ENCODE data around the gene PCDHB5.
"Not testable (repeated sequence)": the region's sequence is repeated elsewhere in the genome, so short reads cannot be mapped to it uniquely, and the experiment has no call there.

The PCDHB5 gene

GRCh38 chr5:141155540-141156374 lies 20.8 kb downstream of the PCDHB5 start:
- DNase-seq, result peak; percentile 53

GRCh38 chr5:141157356-141157755 lies 22.4 kb downstream of the PCDHB5 start:
- DNase-seq, result not testable (repeated sequence)

- not testable (repeated sequence) for DNase-seq
Measured at GRCh38 chr5:141157901-141158300, 22.9 kb downstream of the PCDHB5 start.

- no peak for DNase-seq
Measured at GRCh38 chr5:141172381-141173204, 37.6 kb downstream of the PCDHB5 start, which contains the start of gene PCDHB7. Gene PCDHB7 (plus strand): TSS chr5:141172644. CDS start chr5:141172836, 192 bp downstream.

GRCh38 chr5:141174291-141175104 lies 39.5 kb downstream of the PCDHB5 start:
- not testable (repeated sequence) for DNase-seq

- DNase-seq, result no peak
Measured at GRCh38 chr5:141175933-141176332, 40.9 kb downstream of the PCDHB5 start.

- DNase-seq, result peak; percentile 66
Measured at GRCh38 chr5:141177577-141178191, 42.7 kb downstream of the PCDHB5 start, which contains the start of gene PCDHB8. Gene PCDHB8 (plus strand): TSS chr5:141177790. CDS start chr5:141178035, 245 bp downstream.

- DNase-seq, result not testable (repeated sequence)
Measured at GRCh38 chr5:141179371-141179770, 44.4 kb downstream of the PCDHB5 start.

- not testable (repeated sequence) for DNase-seq
Measured at GRCh38 chr5:141179876-141180275, 44.9 kb downstream of the PCDHB5 start.

GRCh38 chr5:141180313-141180712 lies 45.3 kb downstream of the PCDHB5 start:
- DNase-seq, result no peak

GRCh38 chr5:141182248-141182647 lies 47.2 kb downstream of the PCDHB5 start, which contains the start of gene PCDHB16:
Gene PCDHB16 (plus strand): TSS chr5:141182387. CDS start chr5:141182560, 173 bp downstream.
- DNase-seq, result peak; percentile 75

GRCh38 chr5:141184117-141184855 lies 49.3 kb downstream of the PCDHB5 start:
- not testable (repeated sequence) for DNase-seq

GRCh38 chr5:141186897-141187512 lies 52.0 kb downstream of the PCDHB5 start, which contains the start of gene PCDHB9:
Gene PCDHB9 (plus strand): TSS chr5:141187161. CDS start chr5:141187319, 158 bp downstream.
- peak; percentile 74 for DNase-seq
